GM23338 (cell line): ENCODE data around the gene AK4. TPM values are rescaled to one million over a fixed set of nuclear protein-coding genes. Genes with fewer than 3 reads are reported as not detected.
A peak's percentile ranks its signal among the peaks of the same experiment; 100 is the strongest.

Experiments
- ATAC-seq: fragments of 200-7000 bp; cut with Tn5 transposase; 3 replicates; pipeline ENCODE4 v1.9.1; 2020
- DNase-seq: peaks from one replicate; pipeline ENCODE4 v3.0.0-alpha.2; 2015; ENCODE audit warnings: low spot score
- H2AFZ ChIP-seq: fragments of 200-600 bp; sonication (generic); 2 replicates; pipeline ENCODE4 v1.8.0; 2016; ENCODE audit warnings: antibody characterized with exemption, mild to moderate bottlenecking, moderate library complexity
- H3F3A ChIP-seq: fragments of 200-600 bp; sonication (generic); replicated peaks from 2 replicates; pipeline ENCODE4 v1.8.0; 2017; ENCODE audit warnings: antibody characterized with exemption, mixed run types, low read depth
- H3K27ac ChIP-seq: fragments of 200-600 bp; sonication (generic); 2 replicates; pipeline ENCODE4 v1.6.1; 2016; ENCODE audit warnings: low read depth
- H3K27me3 ChIP-seq: fragments of 200-600 bp; sonication (generic); 2 replicates; pipeline ENCODE4 v1.8.0; 2016; ENCODE audit warnings: mild to moderate bottlenecking, mixed run types, moderate library complexity; ENCODE audit not compliant: insufficient read depth
- H3K36me3 ChIP-seq: fragments of 200-600 bp; sonication (generic); 2 replicates; pipeline ENCODE4 v1.8.0; 2016; ENCODE audit warnings: mild to moderate bottlenecking; ENCODE audit not compliant: insufficient read depth
- H3K4me1 ChIP-seq: fragments of 200-600 bp; sonication (generic); 2 replicates; pipeline ENCODE4 v1.8.0; 2016; ENCODE audit warnings: mild to moderate bottlenecking, moderate library complexity; ENCODE audit not compliant: insufficient read depth
- H3K4me2 ChIP-seq: fragments of 200-600 bp; sonication (generic); 2 replicates; pipeline ENCODE4 v1.7.1; 2017; ENCODE audit warnings: mixed run types
- H3K4me3 ChIP-seq: fragments of 200-600 bp; sonication (generic); 2 replicates; pipeline ENCODE4 v1.6.1; 2016; ENCODE audit warnings: mixed run types
- H3K79me2 ChIP-seq: fragments of 200-600 bp; sonication (generic); replicated peaks from 2 replicates; pipeline ENCODE4 v1.8.0; 2017; ENCODE audit warnings: mild to moderate bottlenecking; ENCODE audit not compliant: insufficient read depth
- H3K9me2 ChIP-seq: fragments of 200-600 bp; sonication (generic); 2 replicates; pipeline ENCODE4 v1.8.0; 2017; ENCODE audit not compliant: insufficient read depth
- H4K20me1 ChIP-seq: fragments of 200-600 bp; sonication (generic); replicated peaks from 2 replicates; pipeline ENCODE4 v1.8.0; 2017; ENCODE audit warnings: mild to moderate bottlenecking; ENCODE audit not compliant: insufficient read depth
- H3K27ac Mint-ChIP-seq: 2 replicates; pipeline ENCODE4 v1.8.0; 2020; ENCODE audit warnings: inconsistent platforms, mild to moderate bottlenecking, moderate library complexity, mixed read lengths
- H3K27me3 Mint-ChIP-seq: 3 replicates; pipeline ENCODE4 v1.8.0; 2022; ENCODE audit warnings: low read depth, mild to moderate bottlenecking, moderate library complexity, mixed read lengths, inconsistent platforms; ENCODE audit not compliant: insufficient read depth, poor library complexity
- H3K36me3 Mint-ChIP-seq: 3 replicates; pipeline ENCODE4 v1.8.0; 2021; ENCODE audit warnings: low read depth, mild to moderate bottlenecking, inconsistent platforms, moderate library complexity, mixed read lengths
- H3K4me1 Mint-ChIP-seq: 3 replicates; pipeline ENCODE4 v1.8.0; 2020; ENCODE audit warnings: mild to moderate bottlenecking, inconsistent platforms, mixed read lengths
- H3K4me3 Mint-ChIP-seq: 3 replicates; pipeline ENCODE4 v1.8.0; 2021; ENCODE audit warnings: moderate library complexity, mild to moderate bottlenecking, inconsistent platforms, mixed read lengths
- H3K9me3 Mint-ChIP-seq: 3 replicates; pipeline ENCODE4 v1.8.0; 2020; ENCODE audit warnings: moderate library complexity, mild to moderate bottlenecking, inconsistent platforms, mixed read lengths
- CREB1 ChIP-seq: fragments of 250-450 bp; sonication (Bioruptor Pico); IDR thresholded peaks from 2 replicates; pipeline ENCODE4 v1.5.0; 2020; ENCODE audit warnings: low read depth, mild to moderate bottlenecking, moderate library complexity
- EZH2 ChIP-seq: fragments of 200-600 bp; sonication (generic); IDR thresholded peaks from one replicate; pipeline ENCODE4 v1.8.0; 2017; ENCODE audit warnings: antibody characterized with exemption, mild to moderate bottlenecking, low read depth; ENCODE audit not compliant: unreplicated experiment
- EZH2phosphoT487 ChIP-seq: fragments of 200-600 bp; sonication (generic); IDR thresholded peaks from one replicate; pipeline ENCODE4 v1.8.1; 2018; ENCODE audit warnings: antibody characterized with exemption; ENCODE audit not compliant: unreplicated experiment
- JUNB ChIP-seq: IDR thresholded peaks from one replicate; pipeline ENCODE4 v1.6.1; 2016; ENCODE audit warnings: antibody characterized with exemption; ENCODE audit not compliant: unreplicated experiment
- NANOG ChIP-seq: IDR thresholded peaks from 2 replicates; pipeline ENCODE4 v1.6.1; 2016; ENCODE audit warnings: antibody characterized with exemption, borderline replicate concordance
- POLR2AphosphoS5 ChIP-seq: IDR thresholded peaks from 2 replicates; pipeline ENCODE4 v1.6.1; 2016; ENCODE audit warnings: antibody characterized with exemption, low read depth
- STAT1 ChIP-seq: IDR thresholded peaks from one replicate; pipeline ENCODE4 v1.6.1; 2016; ENCODE audit warnings: antibody characterized with exemption; ENCODE audit not compliant: unreplicated experiment
- ZNF114 ChIP-seq: fragments of 250-450 bp; sonication (Bioruptor Pico); IDR thresholded peaks from 2 replicates; pipeline ENCODE4 v1.5.0; 2020; ENCODE audit warnings: mild to moderate bottlenecking, moderate library complexity
- ZNF331 ChIP-seq: fragments of 250-450 bp; sonication (Bioruptor Pico); IDR thresholded peaks from 2 replicates; pipeline ENCODE4 v1.5.0; 2020; ENCODE audit warnings: low read depth, mild to moderate bottlenecking, moderate library complexity
- polyA plus RNA-seq: library from polyadenylated mRNA; unstranded; fragments of >200 nt; fragmentation: Nextera tagmentation; extraction: Ambion mirVana; gene quantifications from 2 replicates; pipeline ENCODE4 v1.2.1, GENCODE V29; 2016
- total RNA-seq: library from RNA; depleted of rRNA; stranded (reverse); fragments of >200 nt; shearing (Covaris generic); gene quantifications from 2 replicates; pipeline ENCODE4 v1.2.3, GENCODE V29; 2014
- TF ChIP-seq, protein P1 (sequence below), 2 experiments: fragments of 200-600 bp in 1 of 2; sonication (generic) in 1 of 2; conservative IDR thresholded peaks; 2 replicates each; pipeline versions ENCODE4 v1.5.1 to v1.6.1; 2016 to 2017; ENCODE audit warnings: antibody characterized with exemption in 2 of 2, low read depth in 2 of 2, mild to moderate bottlenecking in 2 of 2, moderate library complexity in 1 of 2
- TF ChIP-seq, protein P2 (sequence below): IDR thresholded peaks from 2 replicates; pipeline ENCODE4 v1.6.1; 2016; ENCODE audit warnings: antibody characterized with exemption
- TF ChIP-seq, protein P3 (sequence below): fragments of 250-450 bp; sonication (Bioruptor Pico); IDR thresholded peaks from 2 replicates; pipeline ENCODE4 v1.5.0; 2020; ENCODE audit warnings: mild to moderate bottlenecking, moderate library complexity

The AK4 gene
- total and polyA plus RNA-seq, 2 experiments from 2014 or later: 123 to 127 TPM

DNA sequence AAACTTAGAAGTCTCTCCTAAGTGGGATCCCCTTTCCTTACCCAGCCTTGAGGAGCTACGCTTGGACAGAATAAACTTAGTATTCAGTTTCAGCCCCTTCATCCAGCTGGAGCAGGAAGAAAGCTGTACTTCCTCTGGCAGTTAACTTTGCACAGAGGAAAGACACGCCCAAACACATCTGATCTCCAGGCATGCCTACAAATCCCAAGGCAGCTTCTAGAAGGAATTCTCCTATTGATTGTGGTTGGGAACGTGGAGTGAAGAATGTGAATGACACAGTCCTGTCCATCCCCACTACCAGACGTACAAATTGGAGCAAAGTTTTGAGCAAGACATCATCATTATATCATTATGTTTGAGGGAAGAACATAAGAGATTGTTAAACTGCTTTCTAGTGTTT, 6.6 kb upstream of the AK4 start:
- Histone ChIP-seq H3K36me3 (no peaks in the 10 kb centered on the region), H3K4me2 (no peak overlapping the region), H3F3A (no peaks in the 10 kb centered on the region), H3K4me3 (no peak overlapping the region), H3K79me2 (no peaks in the 10 kb centered on the region), H3K9me2 (peaks cover 2% of the 10 kb centered on the region; the same call in 1 of the 2 replicates), H3K27me3 (peaks cover 18% of the 10 kb centered on the region), H2AFZ (0 out of 2 replicates have a peak overlapping the region, but pooled peaks have one; percentile 1), H3K4me1 (peaks cover 34% of the 10 kb centered on the region), H4K20me1 (no peaks in the 10 kb centered on the region), H3K27ac (no peak overlapping the region)
- TF ChIP-seq JUNB: no peak
- no peak for TF ChIP-seq ZNF114 (CRISPR knock-in tag)
- TF ChIP-seq, protein P1, sequence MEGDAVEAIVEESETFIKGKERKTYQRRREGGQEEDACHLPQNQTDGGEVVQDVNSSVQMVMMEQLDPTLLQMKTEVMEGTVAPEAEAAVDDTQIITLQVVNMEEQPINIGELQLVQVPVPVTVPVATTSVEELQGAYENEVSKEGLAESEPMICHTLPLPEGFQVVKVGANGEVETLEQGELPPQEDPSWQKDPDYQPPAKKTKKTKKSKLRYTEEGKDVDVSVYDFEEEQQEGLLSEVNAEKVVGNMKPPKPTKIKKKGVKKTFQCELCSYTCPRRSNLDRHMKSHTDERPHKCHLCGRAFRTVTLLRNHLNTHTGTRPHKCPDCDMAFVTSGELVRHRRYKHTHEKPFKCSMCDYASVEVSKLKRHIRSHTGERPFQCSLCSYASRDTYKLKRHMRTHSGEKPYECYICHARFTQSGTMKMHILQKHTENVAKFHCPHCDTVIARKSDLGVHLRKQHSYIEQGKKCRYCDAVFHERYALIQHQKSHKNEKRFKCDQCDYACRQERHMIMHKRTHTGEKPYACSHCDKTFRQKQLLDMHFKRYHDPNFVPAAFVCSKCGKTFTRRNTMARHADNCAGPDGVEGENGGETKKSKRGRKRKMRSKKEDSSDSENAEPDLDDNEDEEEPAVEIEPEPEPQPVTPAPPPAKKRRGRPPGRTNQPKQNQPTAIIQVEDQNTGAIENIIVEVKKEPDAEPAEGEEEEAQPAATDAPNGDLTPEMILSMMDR (conservative IDR thresholded peaks at IDR 0.05; ENCODE audit: low read depth in 2 of 2): no peak
- TF ChIP-seq, protein P2, sequence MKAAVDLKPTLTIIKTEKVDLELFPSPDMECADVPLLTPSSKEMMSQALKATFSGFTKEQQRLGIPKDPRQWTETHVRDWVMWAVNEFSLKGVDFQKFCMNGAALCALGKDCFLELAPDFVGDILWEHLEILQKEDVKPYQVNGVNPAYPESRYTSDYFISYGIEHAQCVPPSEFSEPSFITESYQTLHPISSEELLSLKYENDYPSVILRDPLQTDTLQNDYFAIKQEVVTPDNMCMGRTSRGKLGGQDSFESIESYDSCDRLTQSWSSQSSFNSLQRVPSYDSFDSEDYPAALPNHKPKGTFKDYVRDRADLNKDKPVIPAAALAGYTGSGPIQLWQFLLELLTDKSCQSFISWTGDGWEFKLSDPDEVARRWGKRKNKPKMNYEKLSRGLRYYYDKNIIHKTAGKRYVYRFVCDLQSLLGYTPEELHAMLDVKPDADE: no peak
- no peak for TF ChIP-seq STAT1
- TF ChIP-seq, protein P3, sequence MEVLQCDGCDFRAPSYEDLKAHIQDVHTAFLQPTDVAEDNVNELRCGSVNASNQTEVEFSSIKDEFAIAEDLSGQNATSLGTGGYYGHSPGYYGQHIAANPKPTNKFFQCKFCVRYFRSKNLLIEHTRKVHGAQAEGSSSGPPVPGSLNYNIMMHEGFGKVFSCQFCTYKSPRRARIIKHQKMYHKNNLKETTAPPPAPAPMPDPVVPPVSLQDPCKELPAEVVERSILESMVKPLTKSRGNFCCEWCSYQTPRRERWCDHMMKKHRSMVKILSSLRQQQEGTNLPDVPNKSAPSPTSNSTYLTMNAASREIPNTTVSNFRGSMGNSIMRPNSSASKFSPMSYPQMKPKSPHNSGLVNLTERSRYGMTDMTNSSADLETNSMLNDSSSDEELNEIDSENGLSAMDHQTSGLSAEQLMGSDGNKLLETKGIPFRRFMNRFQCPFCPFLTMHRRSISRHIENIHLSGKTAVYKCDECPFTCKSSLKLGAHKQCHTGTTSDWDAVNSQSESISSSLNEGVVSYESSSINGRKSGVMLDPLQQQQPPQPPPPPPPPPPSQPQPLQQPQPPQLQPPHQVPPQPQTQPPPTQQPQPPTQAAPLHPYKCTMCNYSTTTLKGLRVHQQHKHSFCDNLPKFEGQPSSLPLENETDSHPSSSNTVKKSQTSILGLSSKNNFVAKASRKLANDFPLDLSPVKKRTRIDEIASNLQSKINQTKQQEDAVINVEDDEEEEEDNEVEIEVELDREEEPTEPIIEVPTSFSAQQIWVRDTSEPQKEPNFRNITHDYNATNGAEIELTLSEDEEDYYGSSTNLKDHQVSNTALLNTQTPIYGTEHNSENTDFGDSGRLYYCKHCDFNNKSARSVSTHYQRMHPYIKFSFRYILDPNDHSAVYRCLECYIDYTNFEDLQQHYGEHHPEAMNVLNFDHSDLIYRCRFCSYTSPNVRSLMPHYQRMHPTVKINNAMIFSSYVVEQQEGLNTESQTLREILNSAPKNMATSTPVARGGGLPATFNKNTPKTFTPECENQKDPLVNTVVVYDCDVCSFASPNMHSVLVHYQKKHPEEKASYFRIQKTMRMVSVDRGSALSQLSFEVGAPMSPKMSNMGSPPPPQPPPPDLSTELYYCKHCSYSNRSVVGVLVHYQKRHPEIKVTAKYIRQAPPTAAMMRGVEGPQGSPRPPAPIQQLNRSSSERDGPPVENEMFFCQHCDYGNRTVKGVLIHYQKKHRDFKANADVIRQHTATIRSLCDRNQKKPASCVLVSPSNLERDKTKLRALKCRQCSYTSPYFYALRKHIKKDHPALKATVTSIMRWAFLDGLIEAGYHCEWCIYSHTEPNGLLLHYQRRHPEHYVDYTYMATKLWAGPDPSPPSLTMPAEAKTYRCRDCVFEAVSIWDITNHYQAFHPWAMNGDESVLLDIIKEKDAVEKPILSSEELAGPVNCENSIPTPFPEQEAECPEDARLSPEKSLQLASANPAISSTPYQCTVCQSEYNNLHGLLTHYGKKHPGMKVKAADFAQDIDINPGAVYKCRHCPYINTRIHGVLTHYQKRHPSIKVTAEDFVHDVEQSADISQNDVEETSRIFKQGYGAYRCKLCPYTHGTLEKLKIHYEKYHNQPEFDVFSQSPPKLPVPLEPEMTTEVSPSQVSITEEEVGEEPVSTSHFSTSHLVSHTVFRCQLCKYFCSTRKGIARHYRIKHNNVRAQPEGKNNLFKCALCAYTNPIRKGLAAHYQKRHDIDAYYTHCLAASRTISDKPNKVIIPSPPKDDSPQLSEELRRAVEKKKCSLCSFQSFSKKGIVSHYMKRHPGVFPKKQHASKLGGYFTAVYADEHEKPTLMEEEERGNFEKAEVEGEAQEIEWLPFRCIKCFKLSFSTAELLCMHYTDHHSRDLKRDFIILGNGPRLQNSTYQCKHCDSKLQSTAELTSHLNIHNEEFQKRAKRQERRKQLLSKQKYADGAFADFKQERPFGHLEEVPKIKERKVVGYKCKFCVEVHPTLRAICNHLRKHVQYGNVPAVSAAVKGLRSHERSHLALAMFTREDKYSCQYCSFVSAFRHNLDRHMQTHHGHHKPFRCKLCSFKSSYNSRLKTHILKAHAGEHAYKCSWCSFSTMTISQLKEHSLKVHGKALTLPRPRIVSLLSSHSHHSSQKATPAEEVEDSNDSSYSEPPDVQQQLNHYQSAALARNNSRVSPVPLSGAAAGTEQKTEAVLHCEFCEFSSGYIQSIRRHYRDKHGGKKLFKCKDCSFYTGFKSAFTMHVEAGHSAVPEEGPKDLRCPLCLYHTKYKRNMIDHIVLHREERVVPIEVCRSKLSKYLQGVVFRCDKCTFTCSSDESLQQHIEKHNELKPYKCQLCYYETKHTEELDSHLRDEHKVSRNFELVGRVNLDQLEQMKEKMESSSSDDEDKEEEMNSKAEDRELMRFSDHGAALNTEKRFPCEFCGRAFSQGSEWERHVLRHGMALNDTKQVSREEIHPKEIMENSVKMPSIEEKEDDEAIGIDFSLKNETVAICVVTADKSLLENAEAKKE (CRISPR knock-in tag): no peak
- no peak for TF ChIP-seq NANOG
- TF ChIP-seq EZH2phosphoT487: no peak
- TF ChIP-seq POLR2AphosphoS5: no peak
- TF ChIP-seq ZNF331 (CRISPR knock-in tag): no peak
- no peak for TF ChIP-seq CREB1 (CRISPR knock-in tag)
- TF ChIP-seq EZH2: no peak
- no peak for ATAC-seq
- Mint-ChIP-seq H3K27me3 (peaks cover 5% of the 10 kb centered on the region), H3K36me3 (no peaks in the 10 kb centered on the region; the same call in 2 of the 3 replicates), H3K9me3 (no peaks in the 10 kb centered on the region), H3K4me3 (no peak overlapping the region), H3K27ac (no peak overlapping the region), H3K4me1 (peaks cover 37% of the 10 kb centered on the region)
- no peak for DNase-seq
